Right renal pelvis (tissue), 4 donors: ENCODE results near the gene IBTK. TPM values are rescaled to one million over a fixed set of nuclear protein-coding genes. Genes with fewer than 3 reads are reported as not detected.
"Not testable (repeated sequence)": the region's sequence is repeated elsewhere in the genome, so short reads cannot be mapped to it uniquely, and the experiment has no call there.

Source experiments
- DNase-seq, 4 donors: peaks; one replicate each; pipeline ENCODE4 v3.0.0-alpha.2; 2013; ENCODE audit warnings: low read depth in 4 of 4, low spot score in 3 of 4, missing footprints in 1 of 4
- polyA plus RNA-seq, 4 donors: library from polyadenylated mRNA; unstranded; fragments of 120-200 nt; gene quantifications; one replicate each; pipeline ENCODE4 v1.2.1, GENCODE V29; 2013; ENCODE audit not compliant: insufficient read length in 4 of 4

The IBTK gene, protein sequence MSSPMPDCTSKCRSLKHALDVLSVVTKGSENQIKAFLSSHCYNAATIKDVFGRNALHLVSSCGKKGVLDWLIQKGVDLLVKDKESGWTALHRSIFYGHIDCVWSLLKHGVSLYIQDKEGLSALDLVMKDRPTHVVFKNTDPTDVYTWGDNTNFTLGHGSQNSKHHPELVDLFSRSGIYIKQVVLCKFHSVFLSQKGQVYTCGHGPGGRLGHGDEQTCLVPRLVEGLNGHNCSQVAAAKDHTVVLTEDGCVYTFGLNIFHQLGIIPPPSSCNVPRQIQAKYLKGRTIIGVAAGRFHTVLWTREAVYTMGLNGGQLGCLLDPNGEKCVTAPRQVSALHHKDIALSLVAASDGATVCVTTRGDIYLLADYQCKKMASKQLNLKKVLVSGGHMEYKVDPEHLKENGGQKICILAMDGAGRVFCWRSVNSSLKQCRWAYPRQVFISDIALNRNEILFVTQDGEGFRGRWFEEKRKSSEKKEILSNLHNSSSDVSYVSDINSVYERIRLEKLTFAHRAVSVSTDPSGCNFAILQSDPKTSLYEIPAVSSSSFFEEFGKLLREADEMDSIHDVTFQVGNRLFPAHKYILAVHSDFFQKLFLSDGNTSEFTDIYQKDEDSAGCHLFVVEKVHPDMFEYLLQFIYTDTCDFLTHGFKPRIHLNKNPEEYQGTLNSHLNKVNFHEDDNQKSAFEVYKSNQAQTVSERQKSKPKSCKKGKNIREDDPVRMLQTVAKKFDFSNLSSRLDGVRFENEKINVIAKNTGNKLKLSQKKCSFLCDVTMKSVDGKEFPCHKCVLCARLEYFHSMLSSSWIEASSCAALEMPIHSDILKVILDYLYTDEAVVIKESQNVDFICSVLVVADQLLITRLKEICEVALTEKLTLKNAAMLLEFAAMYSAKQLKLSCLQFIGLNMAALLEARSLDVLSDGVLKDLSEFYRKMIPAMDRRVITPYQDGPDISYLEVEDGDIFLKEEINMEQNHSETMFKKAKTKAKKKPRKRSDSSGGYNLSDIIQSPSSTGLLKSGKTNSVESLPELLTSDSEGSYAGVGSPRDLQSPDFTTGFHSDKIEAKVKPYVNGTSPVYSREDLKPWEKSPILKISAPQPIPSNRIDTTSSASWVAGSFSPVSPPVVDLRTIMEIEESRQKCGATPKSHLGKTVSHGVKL (N-terminal part only)
- polyA plus RNA-seq, result 10 to 100 TPM; 40.5 to 50.0 (median 48.5) TPM

DNA sequence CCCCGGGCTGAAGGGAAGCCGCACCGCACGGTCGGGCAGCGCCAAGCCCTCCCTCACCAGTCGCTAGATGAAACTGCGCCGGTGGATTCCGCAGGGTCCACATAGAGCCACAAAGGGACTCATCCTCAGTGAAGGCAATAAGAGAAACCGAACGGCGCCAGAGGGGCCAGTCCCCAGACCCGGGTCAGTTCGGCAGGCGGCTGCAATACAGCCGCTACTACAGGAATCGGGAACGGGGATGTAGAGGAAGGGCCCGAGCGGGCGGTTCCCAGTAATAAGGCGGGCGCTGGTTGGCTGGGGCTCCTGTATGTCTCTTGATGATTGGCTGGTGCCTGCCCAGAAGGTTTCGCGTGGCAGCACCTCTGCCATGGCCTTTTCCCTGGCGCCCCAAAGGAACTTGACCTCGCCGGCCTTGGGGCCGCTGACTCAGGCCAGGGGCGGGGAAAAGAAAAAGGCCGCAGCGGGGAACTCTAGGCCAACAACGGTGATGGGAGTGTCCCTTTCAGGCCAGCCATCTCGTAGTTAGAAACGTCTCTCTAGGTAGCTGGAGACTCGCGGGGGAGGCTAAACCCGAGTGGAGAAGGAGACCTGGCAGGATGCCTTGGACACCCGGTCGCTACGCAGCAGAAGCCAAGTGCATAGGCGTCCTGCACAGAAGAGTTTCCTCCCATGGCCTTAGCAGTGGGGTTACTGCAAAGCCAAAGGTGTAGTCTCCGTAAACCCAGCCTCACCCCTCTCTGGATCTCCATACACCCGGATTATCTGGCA, at the start of gene IBTK:
Gene IBTK, minus strand, starts transcription at position 240 of the 768 bp plus-strand sequence. CDS start 7,258 bp downstream, outside the sequence.
- peak; percentile 84 to 87 (median 87) for DNase-seq

DNA sequence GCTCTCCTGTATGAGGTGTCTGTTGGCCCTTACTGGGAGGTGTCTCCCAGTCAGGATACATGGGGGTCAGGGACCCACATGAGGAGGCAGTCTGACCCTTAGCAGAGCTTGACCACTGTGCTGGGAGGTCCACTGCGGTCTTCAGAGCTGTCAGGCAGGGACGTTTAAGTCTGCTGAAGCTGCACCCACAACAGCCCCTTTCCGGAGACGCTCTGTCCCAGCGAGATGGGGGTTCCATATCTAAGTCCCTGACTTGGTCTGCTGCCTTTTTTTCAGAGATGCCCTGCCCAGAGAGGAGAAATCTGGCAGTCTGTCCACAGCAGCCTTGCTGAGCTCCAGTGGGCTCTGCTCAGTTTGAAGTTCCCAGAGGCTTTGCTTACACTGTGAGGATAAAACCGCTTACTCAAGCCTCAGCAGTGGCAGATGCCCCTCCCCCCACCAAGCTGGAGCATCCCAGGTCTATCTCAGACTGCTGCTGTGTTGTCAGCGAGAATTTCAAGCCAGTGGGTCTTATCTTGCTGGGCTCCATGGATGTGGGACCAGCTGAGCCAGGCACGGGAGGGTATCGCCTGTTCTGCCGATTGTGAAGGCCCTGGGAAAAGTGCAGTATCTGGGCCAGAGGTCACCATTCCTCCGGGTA, 36.3 kb upstream of the IBTK start:
- no peak for DNase-seq

DNA sequence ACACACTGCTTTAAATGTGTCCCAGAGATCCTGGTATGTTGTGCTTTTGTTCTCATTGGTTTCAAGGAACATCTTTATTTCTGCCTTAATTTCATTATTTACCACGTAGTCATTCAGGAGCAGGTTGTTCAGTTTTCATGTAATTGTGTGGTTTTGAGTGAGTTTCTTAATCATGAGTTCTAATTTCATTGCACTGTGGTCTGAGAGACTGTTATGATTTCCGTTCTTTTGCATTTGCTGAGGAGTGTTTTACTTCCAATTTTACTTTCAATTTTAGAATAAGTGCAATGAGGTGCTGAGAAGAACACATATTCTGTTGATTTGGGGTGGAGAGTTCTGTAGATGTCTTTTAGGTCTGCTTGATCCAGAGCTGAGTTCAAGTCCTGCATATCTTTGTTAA, 34.0 kb upstream of the IBTK start:
- not testable (repeated sequence) for DNase-seq

- DNase-seq, result no peak
These were observed 30.1 kb upstream of the IBTK start for GRCh38 chr6:82277686-82278085.

DNA sequence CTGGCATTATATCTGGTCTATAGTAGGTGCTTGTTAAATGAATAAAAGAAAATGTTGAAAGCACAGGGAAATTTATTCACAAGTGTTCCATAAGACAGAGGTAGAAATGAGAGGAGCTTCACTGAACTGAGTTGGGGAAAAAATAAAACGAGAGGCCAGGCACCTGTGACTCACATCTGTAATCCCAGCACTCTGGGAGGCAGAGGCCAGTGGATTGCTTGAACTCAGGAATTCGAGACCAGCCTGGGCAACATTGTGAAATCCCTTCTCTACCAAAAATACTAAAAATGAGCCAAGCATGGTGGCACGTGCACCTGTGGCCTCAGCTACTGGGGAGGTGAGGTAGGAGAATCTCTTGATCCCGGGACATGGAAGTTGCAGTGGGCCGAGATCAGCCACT, 28.1 kb upstream of the IBTK start:
- no peak for DNase-seq

DNA sequence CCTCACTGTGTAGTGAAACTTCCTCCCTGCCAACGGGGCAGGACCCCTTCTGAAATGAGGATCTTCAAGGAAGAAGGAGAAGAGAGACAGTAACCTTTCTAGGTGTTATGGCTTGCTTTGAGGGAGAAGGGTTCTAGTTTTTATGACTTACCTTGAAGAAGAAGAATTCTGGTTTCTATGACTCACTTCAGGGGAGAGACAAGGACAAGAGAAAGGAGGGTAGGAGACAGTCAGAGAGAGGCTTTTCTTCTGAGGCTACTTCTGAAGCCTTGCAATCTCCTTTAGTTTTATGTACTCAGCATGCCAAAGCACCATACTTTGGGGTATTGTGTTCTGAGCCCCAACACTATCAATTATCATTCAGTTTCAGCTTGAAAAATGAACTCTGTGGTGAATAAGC, 25.8 kb upstream of the IBTK start:
- DNase-seq, result no peak

- DNase-seq, result peak in 2 of 4 donors; percentile 7 to 22
These were observed 23.5 kb upstream of the IBTK start for GRCh38 chr6:82270881-82271635.

GRCh38 chr6:82268301-82268846, 20.8 kb upstream of the IBTK start:
- DNase-seq, result no peak

- DNase-seq, result no peak
These were observed 17.3 kb upstream of the IBTK start for GRCh38 chr6:82264824-82265223.

GRCh38 chr6:82264321-82264720, 16.8 kb upstream of the IBTK start:
- no peak for DNase-seq

- no peak for DNase-seq
These were observed 16.4 kb upstream of the IBTK start for GRCh38 chr6:82263916-82264315.

- no peak for DNase-seq
These were observed 13.6 kb upstream of the IBTK start for GRCh38 chr6:82260997-82261732.

GRCh38 chr6:82259389-82259788, 11.8 kb upstream of the IBTK start:
- no peak for DNase-seq

DNA sequence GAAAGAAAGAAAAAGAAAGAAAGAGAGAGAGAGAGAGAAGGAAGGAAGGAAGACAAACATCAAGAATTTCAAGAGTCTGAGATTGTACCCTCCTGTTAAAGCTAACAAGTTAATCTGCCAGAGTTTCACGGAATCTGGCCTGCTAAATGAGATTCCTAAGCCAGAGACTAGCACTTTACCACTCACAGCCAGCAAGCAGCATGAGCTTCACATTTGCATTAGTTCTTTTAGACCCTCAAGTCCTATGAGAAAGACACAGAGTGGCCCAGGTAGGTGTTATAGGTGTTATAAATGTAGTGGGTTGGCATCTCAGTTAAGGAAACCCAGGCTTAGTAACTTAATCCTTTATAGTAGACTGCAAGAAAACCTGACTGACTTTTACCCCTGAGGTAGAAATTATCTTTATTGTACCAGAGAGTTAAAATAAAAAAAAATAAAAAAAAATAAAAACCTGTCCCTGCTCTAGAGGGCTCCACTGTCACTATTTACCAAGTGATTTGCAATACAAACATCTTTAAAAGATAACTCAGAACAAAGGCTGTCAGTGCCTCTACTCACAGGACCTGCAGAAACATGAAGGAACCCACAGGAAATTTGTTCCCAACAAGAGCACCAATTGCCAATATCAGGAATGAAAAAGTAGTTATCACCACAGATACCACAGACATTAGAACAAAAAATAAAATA, 9.7 kb upstream of the IBTK start:
- no peak for DNase-seq

DNA sequence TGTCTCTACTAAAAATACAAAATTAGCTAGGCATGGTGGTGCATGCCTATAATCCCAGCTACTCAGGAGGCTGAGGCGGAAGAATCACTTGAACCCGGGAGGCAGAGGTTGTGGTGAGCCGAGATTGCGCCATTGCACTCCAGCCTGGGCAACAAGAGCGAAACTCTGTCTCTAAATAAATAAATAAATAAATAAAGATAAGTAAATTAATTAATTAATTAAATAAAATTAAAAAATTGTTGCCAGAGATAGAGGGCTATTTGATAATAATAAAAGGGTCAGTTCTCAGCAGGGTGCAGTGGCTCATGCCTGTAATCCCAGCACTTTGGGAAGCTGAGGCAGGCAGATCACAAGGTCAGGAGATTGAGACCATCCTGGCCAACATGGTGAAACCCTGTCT, 7.2 kb upstream of the IBTK start:
- DNase-seq, result not testable (repeated sequence)

GRCh38 chr6:82251942-82252341, 4.4 kb upstream of the IBTK start:
- DNase-seq, result peak in 1 of 4 donors; percentile 16
